ENCODE data around the gene RPS26.

The RPS26 gene

DNA sequence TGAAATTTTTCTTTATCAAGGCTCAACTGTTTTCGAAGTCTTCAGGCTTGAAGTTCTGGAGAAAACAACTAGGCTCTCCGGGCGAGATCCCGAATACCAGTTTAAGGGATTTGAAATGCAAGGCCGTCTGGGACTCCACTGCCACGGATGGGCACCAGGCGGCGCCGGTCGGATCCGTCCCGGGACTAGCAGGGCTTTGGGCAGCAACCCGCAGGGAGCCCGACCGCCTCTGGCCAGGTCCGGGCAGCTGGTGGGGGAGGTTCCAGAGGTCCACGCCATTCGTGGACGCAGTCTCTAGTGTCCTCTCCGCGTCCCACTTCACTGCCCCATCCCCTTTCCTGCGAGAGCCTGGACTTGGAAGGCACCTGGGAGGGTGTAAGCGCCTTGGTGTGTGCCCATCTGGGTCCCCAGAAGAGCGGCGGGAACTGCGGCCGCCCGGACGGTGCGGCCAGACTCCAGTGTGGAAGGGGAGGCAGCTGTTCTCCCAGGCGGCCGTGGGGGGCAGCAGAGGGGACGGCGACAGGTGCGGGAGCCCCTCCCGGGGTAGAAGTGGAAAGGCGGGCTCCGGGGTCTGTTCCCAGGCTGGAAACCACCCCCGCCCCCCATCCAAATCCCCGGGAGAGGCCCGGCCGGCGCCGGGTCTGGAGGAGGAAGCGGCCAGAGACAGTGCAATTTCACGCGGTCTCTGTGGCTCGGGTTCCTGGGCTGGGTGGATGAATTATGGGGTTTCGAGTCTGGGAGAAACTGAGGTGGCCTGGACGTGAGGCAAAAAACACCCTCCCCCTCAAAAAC is 37.4 kb downstream of the RPS26 start:
- DNase-seq, result peak; percentile 72

- DNase-seq, result peak; percentile 77
Observed at GRCh38 chr12:56079723-56080555, 38.2 kb downstream of the RPS26 start, which contains the start of gene ERBB3. Gene ERBB3 (plus strand): TSS chr12:56080165. CDS start chr12:56080301, 136 bp downstream.

DNA sequence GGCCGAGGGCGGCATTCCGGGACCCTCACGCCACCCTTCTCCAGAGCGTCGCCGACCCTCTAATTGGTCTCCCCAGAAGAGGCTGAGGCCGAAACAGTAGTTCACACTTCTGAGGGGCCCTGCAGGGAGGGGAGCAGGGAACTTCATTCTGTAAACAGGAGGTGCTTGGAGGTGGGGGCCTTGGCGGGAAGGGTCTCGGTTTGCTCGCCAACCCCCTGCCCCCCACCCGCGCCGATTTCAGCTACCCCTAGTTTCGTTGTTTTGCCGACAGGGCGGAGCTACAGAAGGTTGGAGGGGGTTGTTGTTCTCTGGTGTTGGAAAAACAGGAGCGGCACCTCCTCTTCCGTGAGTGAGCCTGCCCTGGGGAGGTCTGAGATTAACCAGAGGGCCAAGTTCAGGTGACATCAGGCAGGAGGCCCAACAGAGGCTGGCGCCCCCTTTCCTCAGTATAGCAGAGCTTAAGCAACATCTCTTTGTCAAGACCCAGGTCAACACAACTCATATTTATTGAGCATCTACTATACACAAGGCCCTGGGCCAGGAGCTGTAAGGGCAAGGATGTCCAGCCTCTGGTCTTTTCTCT is 38.9 kb downstream of the RPS26 start:
- no peak for DNase-seq

- DNase-seq, result no peak
Observed at GRCh38 chr12:56081393-56082347, 40.0 kb downstream of the RPS26 start.

GRCh38 chr12:56082382-56082781 is 40.7 kb downstream of the RPS26 start:
- no peak for DNase-seq

DNA sequence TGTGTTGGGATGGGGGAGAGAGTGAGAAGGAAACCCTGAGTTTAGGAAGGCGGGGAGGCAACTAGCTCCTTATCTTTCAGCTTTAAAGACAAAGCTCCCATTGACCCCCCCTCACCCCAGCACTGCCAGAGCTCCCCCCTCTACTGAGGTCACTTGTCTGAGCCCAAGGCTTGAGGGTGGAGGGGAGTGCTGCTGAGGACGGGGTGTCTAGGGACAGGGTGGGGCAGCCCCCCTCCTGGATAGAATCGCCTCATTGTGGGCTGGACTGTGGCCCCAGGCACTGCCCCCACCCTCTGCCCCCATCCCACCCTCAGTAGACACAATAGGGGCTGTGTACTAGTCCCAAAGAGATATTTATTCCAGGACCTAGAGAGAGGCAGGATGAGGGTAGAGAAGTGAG is 41.2 kb downstream of the RPS26 start:
- no peak for DNase-seq

GRCh38 chr12:56084958-56085543 is 43.3 kb downstream of the RPS26 start:
- peak; percentile 43 for DNase-seq

DNA sequence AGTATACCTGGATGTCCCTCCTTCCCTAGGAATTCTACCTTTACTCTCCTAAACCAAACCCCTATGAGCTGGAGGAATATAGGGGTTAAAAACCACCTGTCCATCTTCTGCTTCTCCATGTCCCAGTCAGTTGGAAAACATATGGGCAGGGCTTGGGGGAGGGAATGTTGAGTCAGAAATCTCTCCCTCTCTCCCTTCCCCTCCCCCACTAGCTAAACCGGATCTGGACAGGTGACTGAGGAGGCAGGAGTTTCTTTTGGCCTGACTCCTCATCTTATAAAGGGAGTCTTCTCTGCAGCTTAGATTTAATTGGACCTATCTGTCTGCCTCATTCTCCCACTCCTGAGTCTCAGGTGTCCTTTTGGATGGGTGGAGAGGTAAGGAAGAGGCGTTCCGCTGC is 44.4 kb downstream of the RPS26 start:
- no peak for DNase-seq

GRCh38 chr12:56086608-56087007 is 44.9 kb downstream of the RPS26 start:
- no peak for DNase-seq

DNA sequence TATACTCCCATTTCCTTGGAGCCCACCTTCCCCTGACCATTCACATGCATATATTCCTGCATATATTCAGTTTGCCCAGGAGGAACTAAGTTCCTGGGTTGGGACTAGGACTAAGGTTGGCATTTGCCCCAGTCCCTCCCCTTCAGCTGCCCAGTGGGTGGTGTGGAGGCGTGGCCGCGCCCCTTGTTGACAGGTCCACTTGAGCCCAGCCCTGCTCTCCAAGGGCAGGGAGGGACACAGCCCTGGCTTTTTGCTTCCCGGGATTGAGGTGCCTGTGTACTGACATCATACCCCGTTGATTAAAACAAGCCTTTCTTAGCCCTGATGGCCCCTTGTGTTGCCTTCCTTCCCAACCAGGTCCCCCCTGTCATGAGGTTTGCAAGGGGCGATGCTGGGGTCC is 45.5 kb downstream of the RPS26 start:
- DNase-seq, result no peak

Data from activated CD4-positive, alpha-beta T cell treated with anti-CD3 and anti-CD28 coated beads for 48 hours (primary cell).